Measurements from ENCODE around the gene EYA2. TPM values are rescaled to one million over a fixed set of nuclear protein-coding genes. Genes with fewer than 3 reads are reported as not detected.

Gene EYA2, protein sequence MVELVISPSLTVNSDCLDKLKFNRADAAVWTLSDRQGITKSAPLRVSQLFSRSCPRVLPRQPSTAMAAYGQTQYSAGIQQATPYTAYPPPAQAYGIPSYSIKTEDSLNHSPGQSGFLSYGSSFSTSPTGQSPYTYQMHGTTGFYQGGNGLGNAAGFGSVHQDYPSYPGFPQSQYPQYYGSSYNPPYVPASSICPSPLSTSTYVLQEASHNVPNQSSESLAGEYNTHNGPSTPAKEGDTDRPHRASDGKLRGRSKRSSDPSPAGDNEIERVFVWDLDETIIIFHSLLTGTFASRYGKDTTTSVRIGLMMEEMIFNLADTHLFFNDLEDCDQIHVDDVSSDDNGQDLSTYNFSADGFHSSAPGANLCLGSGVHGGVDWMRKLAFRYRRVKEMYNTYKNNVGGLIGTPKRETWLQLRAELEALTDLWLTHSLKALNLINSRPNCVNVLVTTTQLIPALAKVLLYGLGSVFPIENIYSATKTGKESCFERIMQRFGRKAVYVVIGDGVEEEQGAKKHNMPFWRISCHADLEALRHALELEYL
- 2.9 and 10.0 TPM in 2 replicates for total RNA-seq

GRCh38 chr20:46894579-46894958, at the start of gene EYA2:
Gene EYA2, plus strand, starts transcription at chr20:46894843. Its CDS starts 95,168 bp downstream, at chr20:46990011.

Other genes starting within 250 kb of the EYA2 start
- 5.5 and 8.1 TPM in 2 replicates for gene SLC13A3, start 243.4 kb upstream of the EYA2 start, total RNA-seq
- 18.8 and 19.3 TPM in 2 replicates for gene TP53RK, start 205.4 kb upstream of the EYA2 start, total RNA-seq
- 11.8 and 19.0 TPM in 2 replicates for gene SLC2A10, start 185.2 kb upstream of the EYA2 start, total RNA-seq

Measured in tracheal epithelial cell (primary cell).